Measurements from ENCODE around the gene TSNAX.

The TSNAX gene

DNA sequence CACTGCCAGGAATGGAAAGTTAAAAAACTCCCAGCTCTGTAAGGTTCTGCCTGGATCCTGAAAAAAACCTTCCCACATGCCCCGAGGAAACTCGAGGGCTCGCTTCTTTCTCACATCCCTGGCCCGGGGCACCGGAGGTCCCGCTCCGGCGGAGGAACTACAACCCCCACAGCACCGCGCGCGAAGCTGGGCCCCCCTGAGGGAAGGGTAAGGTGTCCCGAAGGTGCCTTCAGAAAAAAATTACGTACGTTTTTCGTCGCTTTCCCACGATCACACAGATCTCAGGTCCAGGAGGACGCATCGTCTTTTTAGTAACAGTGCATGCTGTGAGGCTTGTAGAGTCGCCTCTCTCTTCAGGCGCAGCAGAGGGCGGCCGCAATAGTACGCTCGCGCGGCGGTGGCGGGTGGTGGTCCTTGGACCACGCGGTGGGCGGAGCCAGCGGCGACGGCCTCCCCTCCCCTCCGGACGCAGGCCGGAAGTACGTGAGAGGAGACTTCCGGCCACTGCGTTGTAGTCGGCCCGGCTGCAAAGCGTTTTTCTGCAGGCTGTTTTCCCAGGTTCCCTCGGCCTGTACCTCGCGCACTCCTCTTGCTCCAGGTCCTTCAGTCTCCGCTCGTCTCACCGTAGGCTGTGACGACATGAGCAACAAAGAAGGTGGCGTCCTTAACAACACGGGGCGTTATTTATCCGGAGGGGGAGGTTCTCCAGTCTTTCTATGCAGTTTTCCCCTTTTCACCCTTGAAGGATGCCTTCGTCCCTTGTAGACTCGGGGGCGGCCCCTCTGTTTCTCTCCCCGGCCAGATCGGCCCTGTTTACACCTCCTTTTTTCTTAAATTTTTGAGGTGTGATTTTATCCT lies at the start of gene TSNAX:
Gene TSNAX (plus strand): TSS at position 498 of the 858 bp plus-strand sequence. CDS start 142 bp downstream, at position 640.
- Mint-ChIP-seq H3K36me3 (ENCODE audit: low read depth) (peaks cover 20% of the 10 kb centered on the region), H3K27ac (peak within 1 kb of the TSS; percentile 100), H3K27me3 (ENCODE audit: low read depth, poor library complexity) (no peaks in the 10 kb centered on the region), H3K9me3 (no peaks in the 10 kb centered on the region), H3K4me3 (peak within 1 kb of the TSS; percentile 96), H3K4me1 (peaks cover 37% of the 10 kb centered on the region)
- peak; percentile 92 for DNase-seq
- TF ChIP-seq, protein P1, sequence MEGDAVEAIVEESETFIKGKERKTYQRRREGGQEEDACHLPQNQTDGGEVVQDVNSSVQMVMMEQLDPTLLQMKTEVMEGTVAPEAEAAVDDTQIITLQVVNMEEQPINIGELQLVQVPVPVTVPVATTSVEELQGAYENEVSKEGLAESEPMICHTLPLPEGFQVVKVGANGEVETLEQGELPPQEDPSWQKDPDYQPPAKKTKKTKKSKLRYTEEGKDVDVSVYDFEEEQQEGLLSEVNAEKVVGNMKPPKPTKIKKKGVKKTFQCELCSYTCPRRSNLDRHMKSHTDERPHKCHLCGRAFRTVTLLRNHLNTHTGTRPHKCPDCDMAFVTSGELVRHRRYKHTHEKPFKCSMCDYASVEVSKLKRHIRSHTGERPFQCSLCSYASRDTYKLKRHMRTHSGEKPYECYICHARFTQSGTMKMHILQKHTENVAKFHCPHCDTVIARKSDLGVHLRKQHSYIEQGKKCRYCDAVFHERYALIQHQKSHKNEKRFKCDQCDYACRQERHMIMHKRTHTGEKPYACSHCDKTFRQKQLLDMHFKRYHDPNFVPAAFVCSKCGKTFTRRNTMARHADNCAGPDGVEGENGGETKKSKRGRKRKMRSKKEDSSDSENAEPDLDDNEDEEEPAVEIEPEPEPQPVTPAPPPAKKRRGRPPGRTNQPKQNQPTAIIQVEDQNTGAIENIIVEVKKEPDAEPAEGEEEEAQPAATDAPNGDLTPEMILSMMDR (IDR thresholded peaks at IDR 0.05): no peak

GRCh38 chr1:231478811-231479210 lies 49.7 kb upstream of the TSNAX start:
- Mint-ChIP-seq H3K4me1 (no peaks in the 10 kb centered on the region), H3K27me3 (ENCODE audit: low read depth, poor library complexity) (no peaks in the 10 kb centered on the region), H3K4me3 (no peak overlapping the region), H3K27ac (peak overlapping the region; percentile 48), H3K9me3 (no peaks in the 10 kb centered on the region), H3K36me3 (ENCODE audit: low read depth) (no peaks in the 10 kb centered on the region)
- TF ChIP-seq, protein P1 (IDR thresholded peaks at IDR 0.05): no peak
- DNase-seq: no peak

- no peaks in the 10 kb centered on the region for H3K4me1 Mint-ChIP-seq
- TF ChIP-seq, protein P1 (IDR thresholded peaks at IDR 0.05): no peak
- H3K27ac Mint-ChIP-seq: no peak overlapping the region
- H3K36me3 Mint-ChIP-seq (ENCODE audit: low read depth): no peaks in the 10 kb centered on the region
- H3K4me3 Mint-ChIP-seq: no peak overlapping the region
- H3K9me3 Mint-ChIP-seq: no peaks in the 10 kb centered on the region
- DNase-seq: no peak
- no peaks in the 10 kb centered on the region for H3K27me3 Mint-ChIP-seq (ENCODE audit: low read depth, poor library complexity)
These were observed 48.5 kb upstream of the TSNAX start for GRCh38 chr1:231480008-231480407.

- Mint-ChIP-seq H3K4me1 (no peaks in the 10 kb centered on the region), H3K27ac (no peak overlapping the region), H3K36me3 (ENCODE audit: low read depth) (no peaks in the 10 kb centered on the region), H3K27me3 (ENCODE audit: low read depth, poor library complexity) (no peaks in the 10 kb centered on the region), H3K9me3 (no peaks in the 10 kb centered on the region), H3K4me3 (no peak overlapping the region)
- DNase-seq: no peak
- TF ChIP-seq, protein P1 (IDR thresholded peaks at IDR 0.05): no peak
These were observed 47.2 kb upstream of the TSNAX start for GRCh38 chr1:231481289-231481688.

DNA sequence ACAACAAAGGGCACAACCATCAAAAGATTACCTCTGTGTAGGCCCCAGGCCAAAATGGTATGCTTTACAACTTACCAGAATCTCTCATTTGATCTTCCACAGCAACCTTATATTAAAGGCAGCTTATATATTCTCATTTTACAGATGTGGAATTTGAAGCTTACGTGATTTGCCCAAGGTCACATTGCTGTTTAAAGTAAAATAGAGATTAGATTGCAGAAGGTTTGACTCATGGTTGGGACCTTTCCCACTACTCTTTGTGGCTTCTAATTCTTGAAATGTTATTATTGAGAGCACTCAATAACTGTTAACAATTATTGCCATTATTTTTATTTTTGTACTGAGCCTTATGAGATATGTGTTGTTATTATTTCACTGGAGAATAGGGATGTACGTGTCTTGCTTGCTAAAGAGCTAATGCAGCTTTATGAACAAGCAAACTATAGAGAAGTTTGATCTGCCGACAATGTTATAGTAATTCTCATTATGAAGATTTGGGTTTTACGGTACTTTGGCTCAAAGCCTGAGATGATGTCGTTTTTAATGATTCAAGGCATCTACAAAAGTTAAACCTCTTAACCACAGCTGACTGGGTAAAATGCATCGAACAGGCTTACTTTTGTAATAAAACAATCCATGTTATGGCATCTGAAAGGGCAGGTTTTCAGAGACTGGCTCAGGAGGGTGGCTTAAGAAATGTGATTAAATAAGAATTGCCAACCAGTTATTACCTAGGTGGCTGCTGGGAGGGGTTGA lies 43.3 kb upstream of the TSNAX start:
- TF ChIP-seq, protein P1 (IDR thresholded peaks at IDR 0.05): no peak
- no peaks in the 10 kb centered on the region for H3K4me1 Mint-ChIP-seq
- DNase-seq: no peak
- no peak overlapping the region for H3K4me3 Mint-ChIP-seq
- H3K9me3 Mint-ChIP-seq: no peaks in the 10 kb centered on the region
- H3K27me3 Mint-ChIP-seq (ENCODE audit: low read depth, poor library complexity): no peaks in the 10 kb centered on the region
- no peak overlapping the region for H3K27ac Mint-ChIP-seq
- no peaks in the 10 kb centered on the region for H3K36me3 Mint-ChIP-seq (ENCODE audit: low read depth)

Measured in nephron progenitor cell (in vitro differentiated cells).